HepG2 (cell line): ENCODE data around the gene CYSTM1. TPM values are rescaled to one million over a fixed set of nuclear protein-coding genes. Genes with fewer than 3 reads are reported as not detected.

Experiments
- ATAC-seq: fragments of 200-7000 bp; cut with Tn5 transposase; 3 replicates; pipeline ENCODE4 v1.9.1; 2020; ENCODE audit warnings: mild to moderate bottlenecking, moderate library complexity
- BruUV-seq: library from RNA; stranded (reverse); fragments of 400-500 nt; replicated peaks from 2 replicates; lab custom pipeline; 2021; lab: Mats Ljungman, UMichigan
- CTCF ChIA-PET: fragments of 300-600 bp; formaldehyde crosslinking; extraction: SDS; loops from one replicate; lab custom pipeline; 2021; ENCODE audit warnings: low total read pairs, inconsistent platforms, low intra/inter-chr PET ratio; lab: Yijun Ruan, JAX
- POLR2A ChIA-PET: fragments of 350-600 bp; sonication (Branson Sonifier 250); formaldehyde crosslinking; loops from one replicate; lab custom pipeline; 2020; ENCODE audit warnings: antibody characterized with exemption, inconsistent platforms; lab: Yijun Ruan, JAX
- DNase-seq: peaks from one replicate; pipeline ENCODE4 v3.0.0-alpha.2; 2015; ENCODE audit warnings: low spot score
- FAIRE-seq: peaks from 3 replicates; lab custom pipeline; 2011; peaks lifted over from hg19 to GRCh38; lab: Jason Lieb, UNC
- H2AFZ ChIP-seq: one replicate; pipeline ENCODE4 v1.6.1; 2011; ENCODE audit warnings: low read length, inconsistent platforms
- H3K27ac ChIP-seq: fragments of 300-600 bp; 3 replicates; pipeline ENCODE4 v1.8.0; 2011; ENCODE audit warnings: mixed run types, mild to moderate bottlenecking, mixed read lengths, low read length, inconsistent platforms; ENCODE audit not compliant: insufficient read depth; ENCODE audit errors: extremely low read length
- H3K27me3 ChIP-seq, 2 experiments: fragments of 200-600 bp in 1 of 2; 2 replicates in 1 of 2; 3 replicates in 1 of 2; pipeline versions ENCODE4 v1.6.0 to v1.8.0; 2011; ENCODE audit warnings: low read length in 2 of 2, mild to moderate bottlenecking in 2 of 2, moderate library complexity in 2 of 2, inconsistent platforms in 1 of 2; ENCODE audit not compliant: insufficient read depth in 2 of 2, control insufficient read depth in 1 of 2
- H3K36me3 ChIP-seq, 2 experiments: fragments of 200-600 bp in 1 of 2; replicated peaks in 1 of 2; 2 replicates in 1 of 2; 3 replicates in 1 of 2; pipeline versions ENCODE4 v1.5.1 to v1.8.0; 2011; ENCODE audit warnings: low read length in 2 of 2, inconsistent platforms in 1 of 2; ENCODE audit not compliant: insufficient read depth in 2 of 2, control insufficient read depth in 1 of 2
- H3K4me1 ChIP-seq: 2 replicates; pipeline ENCODE4 v1.5.1; 2012; ENCODE audit warnings: low read length, inconsistent platforms; ENCODE audit not compliant: insufficient read depth
- H3K4me2 ChIP-seq: 2 replicates; pipeline ENCODE4 v1.6.0; 2011; ENCODE audit warnings: low read depth, low read length, inconsistent platforms
- H3K4me3 ChIP-seq, 3 experiments: fragments of 200-600 bp in 1 of 3; sonication (generic), shearing (Covaris generic) in 1 of 3; replicated peaks in 1 of 3; 2 replicates each; pipeline ENCODE4 v1.5.1; 2011 to 2016; ENCODE audit warnings: low read length in 3 of 3, inconsistent platforms in 2 of 3, low read depth in 2 of 3, mild to moderate bottlenecking in 2 of 3, control low read depth in 1 of 3, mixed read lengths in 1 of 3; ENCODE audit not compliant: insufficient read depth in 1 of 3
- H3K79me2 ChIP-seq: one replicate; pipeline ENCODE4 v1.6.1; 2011; ENCODE audit warnings: low read length, inconsistent platforms; ENCODE audit not compliant: insufficient read depth
- H3K9ac ChIP-seq: 2 replicates; pipeline ENCODE4 v1.6.0; 2011; ENCODE audit warnings: mild to moderate bottlenecking, low read depth, low read length, inconsistent platforms; ENCODE audit not compliant: insufficient read depth
- H3K9me3 ChIP-seq: 2 replicates; pipeline ENCODE4 v1.5.1; 2012; ENCODE audit warnings: mild to moderate bottlenecking, low read length
- H4K20me1 ChIP-seq: 2 replicates; pipeline ENCODE4 v1.6.0; 2011; ENCODE audit warnings: inconsistent platforms, mild to moderate bottlenecking, low read length, moderate library complexity; ENCODE audit not compliant: insufficient read depth
- CBX5 ChIP-seq: sonication (generic); formaldehyde crosslinking; IDR thresholded peaks from 2 replicates; pipeline ENCODE4 v1.4.0; 2020; ENCODE audit warnings: missing genetic modification reagents, borderline replicate concordance
- E2F1 ChIP-seq: sonication (generic); formaldehyde crosslinking; IDR thresholded peaks from 2 replicates; pipeline ENCODE4 v1.5.0; 2020; ENCODE audit warnings: missing genetic modification reagents
- GTF3A ChIP-seq: sonication (generic); formaldehyde crosslinking; conservative IDR thresholded peaks from 2 replicates; pipeline ENCODE4 v1.4.0; 2020; ENCODE audit warnings: mild to moderate bottlenecking, missing genetic modification reagents
- HDAC1 ChIP-seq: sonication (generic); formaldehyde crosslinking; IDR thresholded peaks from 2 replicates; pipeline ENCODE4 v1.5.1; 2020; ENCODE audit warnings: mild to moderate bottlenecking, missing genetic modification reagents
- HNF1B ChIP-seq: sonication (generic); formaldehyde crosslinking; IDR thresholded peaks from 2 replicates; pipeline ENCODE4 v1.5.1; 2020; ENCODE audit warnings: mild to moderate bottlenecking, moderate library complexity, missing genetic modification reagents
- KDM1A ChIP-seq: IDR thresholded peaks from 2 replicates; pipeline ENCODE4 v1.6.1; 2016; ENCODE audit warnings: missing compliant biosample characterization
- KLF12 ChIP-seq: sonication (generic); formaldehyde crosslinking; IDR thresholded peaks from 2 replicates; pipeline ENCODE4 v1.4.0; 2020; ENCODE audit warnings: missing genetic modification reagents, borderline replicate concordance
- KLF15 ChIP-seq: sonication (generic); formaldehyde crosslinking; IDR thresholded peaks from 2 replicates; pipeline ENCODE4 v1.8.1; 2023; ENCODE audit warnings: borderline replicate concordance, mild to moderate bottlenecking, inconsistent platforms, missing genetic modification reagents, mixed read lengths
- MED8 ChIP-seq: sonication (generic); formaldehyde crosslinking; IDR thresholded peaks from 2 replicates; pipeline ENCODE4 v1.8.1; 2023; ENCODE audit warnings: mild to moderate bottlenecking, missing genetic modification reagents; ENCODE audit not compliant: insufficient replicate concordance
- NFYC ChIP-seq: IDR thresholded peaks from 2 replicates; pipeline ENCODE4 v1.6.1; 2016; ENCODE audit warnings: missing genetic modification reagents, missing compliant biosample characterization
- ZBTB34 ChIP-seq: sonication (generic); formaldehyde crosslinking; IDR thresholded peaks from 2 replicates; pipeline ENCODE4 v1.8.0; 2022; ENCODE audit warnings: mild to moderate bottlenecking, missing genetic modification reagents
- ZNF276 ChIP-seq: sonication (generic); formaldehyde crosslinking; IDR thresholded peaks from 2 replicates; pipeline ENCODE4 v1.4.0; 2020; ENCODE audit warnings: mild to moderate bottlenecking, low read depth, missing genetic modification reagents
- ZNF441 ChIP-seq: sonication (generic); formaldehyde crosslinking; IDR thresholded peaks from 2 replicates; pipeline ENCODE4 v1.7.0; 2021; ENCODE audit warnings: missing genetic modification reagents, borderline replicate concordance
- ZNF556 ChIP-seq: sonication (generic); formaldehyde crosslinking; IDR thresholded peaks from 2 replicates; pipeline ENCODE4 v1.4.0; 2020; ENCODE audit warnings: mild to moderate bottlenecking, missing genetic modification reagents, borderline replicate concordance
- ZNF740 ChIP-seq: sonication (generic); formaldehyde crosslinking; IDR thresholded peaks from 2 replicates; pipeline ENCODE4 v1.4.0; 2020; ENCODE audit warnings: missing genetic modification reagents
- ZNF777 ChIP-seq: sonication (generic); formaldehyde crosslinking; IDR thresholded peaks from 2 replicates; pipeline ENCODE4 v1.4.0; 2020; ENCODE audit warnings: missing genetic modification reagents
- ZSCAN20 ChIP-seq: sonication (generic); formaldehyde crosslinking; IDR thresholded peaks from 2 replicates; pipeline ENCODE4 v1.4.0; 2020; ENCODE audit warnings: missing genetic modification reagents, mild to moderate bottlenecking, borderline replicate concordance
- WGBS: methylation state at CpG from one replicate; pipeline ENCODE4 v1.1.6; 2017; ENCODE audit warnings: low lambda C conversion rate; 5-methylcytosine and 5-hydroxymethylcytosine counted together
- in situ Hi-C: cut with HindIII; loops from 2 replicates; pipeline ENCODE4 v1.10.0; 2017; ENCODE audit warnings: low pct_unique_long_range_greater_than_20kb; ENCODE audit not compliant: extremely low pct_ligation_motif_present
- intact Hi-C: fragments of 100-400 bp; cut with micrococcal nuclease; formaldehyde crosslinking; loops from one replicate; pipeline ENCODE4 v1.10.0; 2022; ENCODE audit not compliant: unreplicated experiment
- polyA plus RNA-seq, 8 experiments: library from polyadenylated mRNA; depleted of rRNA in 3 of 8; stranded (reverse) in 7 of 8; unstranded in 1 of 8; fragments of >200 nt; fragmentation: Illumina TruSeq in 4 of 8; extraction: Trizol in 4 of 8; gene quantifications; 2 replicates each; pipeline versions ENCODE4 v1.2.1 to v1.2.3, GENCODE V29; 2011 to 2016; ENCODE audit warnings: low read depth in 4 of 8, missing spikeins in 1 of 8, mixed read lengths in 1 of 8; ENCODE audit not compliant: insufficient read depth in 1 of 8
- total RNA-seq, 5 experiments: library from RNA; depleted of rRNA; stranded (reverse); fragments of >200 nt; fragmentation: Illumina TruSeq; extraction: Trizol; gene quantifications; 2 replicates each; pipeline ENCODE4 v1.2.3, GENCODE V29; 2016; ENCODE audit warnings: low read depth in 1 of 5

CYSTM1 gene
- total and polyA plus RNA-seq, 2 of the 13 experiments (the other 11 are each of a cell fraction or from before 2014, with no cell fraction given) = 40.0 to 73.4 TPM

- Histone ChIP-seq H3K27me3 (no peaks in the 10 kb centered on the region; a peak in 1 of 5 replicates), H2AFZ (peak overlapping the region; percentile 11), H3K4me3 (peak overlapping the region; percentile 84 to 96 (median 89)), H3K9me3 (no peaks in the 10 kb centered on the region), H3K36me3 (no peaks in the 10 kb centered on the region), H3K4me1 (peaks cover 69% of the 10 kb centered on the region), H3K27ac (peak overlapping the region; percentile 89), H3K79me2 (peaks cover 23% of the 10 kb centered on the region), H4K20me1 (no peaks in the 10 kb centered on the region), H3K9ac (peak overlapping the region; percentile 95), H3K4me2 (peak overlapping the region; percentile 98)
- FAIRE-seq (no peak), DNase-seq (peak; percentile 52), ATAC-seq (peak; percentile 76)
- intact Hi-C loops = loop anchor here (1.0 to 10.0 kb wide), 4 partner anchors 19 to 539 kb away; partner anchors contain the start of gene ANKHD1
- ChIA-PET POLR2A (interaction anchor here (0.9 to 2.2 kb wide), 6 partner anchors 10 to 171 kb away, joined by 3 to 8 read pairs (median 4); partner anchors contain the start of gene HBEGF), CTCF (no interaction called here)
- in situ Hi-C loops = loop anchor here (5.0 kb wide), 1 partner anchor 47 kb away; no protein-coding TSS in a partner anchor
- 1% methylated on average over 14 of the region's 58 CpGs for WGBS
- BruUV-seq = no TSS peak
- peak; percentile 29; the same call in 1 of the 2 replicates for TF ChIP-seq KLF12 (CRISPR knock-in tag)
- no peak for TF ChIP-seq KLF15 (CRISPR knock-in tag)
- TF ChIP-seq NFYC (CRISPR knock-in tag) = no peak
- no peak for TF ChIP-seq GTF3A
- TF ChIP-seq ZSCAN20 = peak; percentile 69; the same call in 1 of the 2 replicates
- TF ChIP-seq ZNF777 = peak; percentile 6; the same call in 1 of the 2 replicates
- TF ChIP-seq ZNF740 (CRISPR knock-in tag) = no peak
- TF ChIP-seq MED8 (CRISPR knock-in tag) = peak; percentile 32
- peak; percentile 69 for TF ChIP-seq ZNF556 (CRISPR knock-in tag)
- 0 out of 2 replicates have a peak, but pooled peaks have one; percentile 10 for TF ChIP-seq E2F1
- TF ChIP-seq ZNF441 (CRISPR knock-in tag) = peak; percentile 70; the same call in 1 of the 2 replicates
- no peak for TF ChIP-seq CBX5 (CRISPR knock-in tag)
- no peak for TF ChIP-seq ZBTB34 (CRISPR knock-in tag)
- 0 out of 2 replicates have a peak, but pooled peaks have one; percentile 12 for TF ChIP-seq KDM1A (CRISPR knock-in tag)
- TF ChIP-seq HDAC1 = peak; percentile 62; the same call in 1 of the 2 replicates
- TF ChIP-seq ZNF276 = 0 out of 2 replicates have a peak, but pooled peaks have one; percentile 35
- TF ChIP-seq HNF1B (CRISPR knock-in tag) = no peak
These were observed 511 bp downstream of the CYSTM1 start for GRCh38 chr5:140175367-140176030.
